HG02623 (cell line): ENCODE data around the gene GPD1L.
A peak's percentile ranks its signal among the peaks of the same experiment; 100 is the strongest.
"Not testable (repeated sequence)": the region's sequence is repeated elsewhere in the genome, so short reads cannot be mapped to it uniquely, and the experiment has no call there.

ENCODE experiments used
- ATAC-seq: cut with Tn5 transposase; IDR thresholded peaks from one replicate; pipeline ENCODE4 v1.9.1; 2021; ENCODE audit warnings: moderate library complexity; ENCODE audit not compliant: unreplicated experiment

Gene GPD1L

GRCh38 chr3:32177702-32178198 lies 71.3 kb downstream of the GPD1L start:
- ATAC-seq = peak; percentile 66

- no peak for ATAC-seq
These were observed 73.8 kb downstream of the GPD1L start for GRCh38 chr3:32180141-32180784.

DNA sequence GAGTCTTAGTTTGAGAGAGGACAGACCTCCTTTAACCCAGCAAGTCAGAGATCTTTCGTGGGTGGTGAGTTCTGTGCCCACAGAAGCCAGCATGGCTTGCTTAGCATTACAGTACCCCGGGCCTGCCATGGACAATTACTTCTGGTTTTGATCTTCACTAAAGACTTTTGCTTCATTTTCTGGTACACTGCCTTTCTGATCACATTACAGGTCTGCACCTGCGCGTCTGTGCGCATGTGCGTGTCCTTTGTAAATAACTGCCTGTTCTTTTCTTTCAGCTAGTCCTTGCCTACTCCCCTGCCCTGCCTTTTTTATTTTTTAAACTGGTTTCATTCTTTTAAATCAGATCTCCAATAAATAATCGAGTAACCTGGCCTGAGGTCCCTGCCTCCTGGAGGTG lies 74.9 kb downstream of the GPD1L start:
- ATAC-seq = no peak

- ATAC-seq = no peak
These were observed 75.4 kb downstream of the GPD1L start for GRCh38 chr3:32181796-32182195.

GRCh38 chr3:32184187-32184730 lies 77.8 kb downstream of the GPD1L start:
- no peak for ATAC-seq

GRCh38 chr3:32186097-32186496 lies 79.7 kb downstream of the GPD1L start:
- ATAC-seq = no peak

- ATAC-seq = no peak
These were observed 80.5 kb downstream of the GPD1L start for GRCh38 chr3:32186876-32187275.

DNA sequence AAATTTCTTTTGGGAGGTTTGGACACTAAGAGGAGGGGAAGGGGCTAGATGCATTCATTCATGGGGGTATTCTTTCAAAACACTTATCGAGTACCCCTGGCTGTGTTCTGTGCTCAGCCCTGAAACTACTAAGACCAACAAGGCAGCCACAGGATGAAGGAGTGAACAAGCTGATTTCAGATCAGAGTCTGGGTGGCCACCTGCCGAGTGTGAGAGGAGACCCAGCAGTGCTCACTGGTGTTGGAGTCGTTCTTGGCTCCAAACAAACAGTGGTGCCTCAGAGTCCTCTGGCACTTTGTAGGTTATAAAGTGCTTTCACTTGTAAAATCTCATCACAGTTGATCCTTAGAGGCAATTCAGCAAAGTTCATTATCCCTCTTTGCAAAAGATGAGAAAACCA lies 83.3 kb downstream of the GPD1L start:
- ATAC-seq = no peak

DNA sequence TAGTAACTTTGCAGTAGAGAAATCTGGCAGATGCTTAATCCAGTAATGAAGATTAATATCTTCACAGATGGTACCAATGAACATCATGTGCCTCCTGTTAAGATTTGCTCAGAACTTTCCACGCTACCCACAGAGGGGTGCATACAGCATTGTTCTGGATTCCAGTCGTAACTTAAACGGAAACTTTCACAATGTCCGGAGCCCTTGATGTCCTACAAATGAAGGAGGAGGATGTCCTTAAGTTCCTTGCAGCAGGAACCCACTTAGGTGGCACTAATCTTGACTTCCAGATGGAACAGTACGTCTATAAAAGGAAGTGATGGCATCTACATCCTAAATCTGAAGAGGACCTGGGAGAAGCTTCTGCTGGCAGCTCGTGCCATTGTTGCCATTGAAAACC lies 84.1 kb downstream of the GPD1L start:
- ATAC-seq = not testable (repeated sequence)

GRCh38 chr3:32193101-32193500 lies 86.7 kb downstream of the GPD1L start:
- no peak for ATAC-seq

DNA sequence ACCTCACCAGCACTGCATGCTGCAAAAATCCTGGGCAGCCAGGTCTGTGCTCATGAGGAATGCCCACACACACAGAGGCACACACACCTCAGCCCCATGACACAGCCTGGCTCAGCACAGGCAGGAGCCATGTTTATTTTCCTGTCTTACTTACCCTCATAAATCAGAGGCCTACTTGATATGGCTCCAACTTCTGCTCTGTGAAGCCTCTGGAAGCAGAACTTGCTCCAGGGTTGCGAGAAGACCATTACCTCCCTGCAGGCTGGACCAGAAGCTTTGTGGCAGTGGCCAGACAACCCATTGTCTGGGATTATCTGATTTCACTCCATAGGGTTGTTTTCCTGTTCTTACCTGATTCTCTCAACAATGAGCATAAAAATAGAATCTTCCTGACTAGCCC lies 88.2 kb downstream of the GPD1L start:
- no peak for ATAC-seq

DNA sequence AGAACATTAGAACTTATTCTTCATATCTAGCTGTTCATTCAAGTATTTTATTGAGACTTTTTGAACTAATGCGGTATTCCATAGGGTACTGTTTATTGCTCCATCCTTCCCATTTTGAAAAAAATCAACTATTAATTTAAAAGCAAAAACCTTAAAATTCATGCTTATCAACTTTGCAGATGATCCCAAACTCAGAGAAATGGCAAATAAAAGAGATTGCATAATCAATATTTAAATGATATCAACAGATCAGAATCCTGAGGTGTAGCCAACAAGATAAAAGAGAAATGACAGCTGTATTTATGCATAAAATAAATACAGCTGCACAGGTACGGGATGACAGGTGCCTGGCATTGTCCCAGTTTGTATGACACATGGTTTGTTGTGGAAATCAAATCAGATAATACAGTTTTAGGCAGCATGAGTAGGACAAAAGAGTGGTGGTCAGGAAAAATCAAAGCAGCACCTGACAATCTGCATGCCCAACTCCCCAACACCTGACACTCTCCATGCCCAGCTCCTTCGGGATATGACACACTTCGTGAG lies 89.6 kb downstream of the GPD1L start:
- no peak for ATAC-seq

DNA sequence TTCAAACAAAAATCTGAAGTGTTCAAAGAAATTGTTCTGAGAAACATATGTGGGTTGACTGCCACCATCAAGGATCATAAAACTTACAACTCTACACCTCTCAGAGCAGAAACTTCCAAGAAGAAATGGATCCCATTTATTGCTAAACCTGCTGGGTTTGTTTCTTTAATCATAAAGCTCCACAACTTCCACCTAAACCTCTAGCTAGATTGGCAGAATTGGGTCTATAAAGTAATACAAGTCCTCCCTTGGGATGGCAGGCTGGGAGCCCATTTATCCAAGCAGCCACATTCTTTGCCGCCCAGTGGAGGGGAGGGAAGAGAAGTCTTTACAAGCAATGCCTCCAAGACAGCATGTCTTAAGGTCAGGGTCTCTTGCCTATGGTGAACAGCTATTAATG lies 91.6 kb downstream of the GPD1L start:
- ATAC-seq = no peak

- no peak for ATAC-seq
These were observed 92.3 kb downstream of the GPD1L start for GRCh38 chr3:32198714-32199113.

- no peak for ATAC-seq
These were observed 94.1 kb downstream of the GPD1L start for GRCh38 chr3:32200490-32200889.

DNA sequence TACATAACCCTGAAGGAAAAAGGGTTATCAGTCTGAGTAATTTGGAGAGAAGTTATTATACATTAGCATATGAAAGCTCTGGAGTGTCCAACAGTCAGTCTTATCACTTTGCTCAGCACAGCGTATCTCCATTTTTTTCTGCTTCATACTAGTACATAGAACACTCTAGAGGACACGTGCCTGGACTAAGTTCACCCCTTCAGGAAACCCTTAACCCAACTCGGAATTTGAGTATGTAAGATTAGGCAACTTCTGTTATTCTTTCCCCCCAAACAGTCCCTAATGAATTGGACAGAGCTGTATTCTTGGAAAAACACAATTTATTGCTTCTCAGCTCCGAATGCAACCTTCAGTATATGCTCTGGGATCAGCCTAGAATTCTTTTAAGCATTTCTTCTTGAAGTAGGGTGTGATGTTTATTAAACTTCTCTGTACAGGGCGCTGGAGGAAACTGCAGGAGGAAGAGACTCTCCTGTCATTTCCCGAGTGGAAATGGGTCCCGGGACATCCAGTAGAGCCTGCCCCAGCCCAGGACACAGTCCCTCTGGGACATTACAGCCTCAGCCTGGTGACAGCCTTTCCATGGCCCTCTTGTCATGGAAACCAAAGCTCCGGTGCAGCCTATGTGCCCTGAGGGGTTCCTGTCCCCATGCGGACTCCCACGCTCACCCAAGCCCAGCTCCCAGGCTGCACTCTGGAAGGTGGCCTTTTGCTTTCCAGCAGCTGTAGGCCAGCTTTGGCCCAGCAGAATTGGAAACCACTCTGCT lies 94.8 kb downstream of the GPD1L start:
- ATAC-seq = no peak

- ATAC-seq = no peak
These were observed 96.1 kb downstream of the GPD1L start for GRCh38 chr3:32202496-32202895.

DNA sequence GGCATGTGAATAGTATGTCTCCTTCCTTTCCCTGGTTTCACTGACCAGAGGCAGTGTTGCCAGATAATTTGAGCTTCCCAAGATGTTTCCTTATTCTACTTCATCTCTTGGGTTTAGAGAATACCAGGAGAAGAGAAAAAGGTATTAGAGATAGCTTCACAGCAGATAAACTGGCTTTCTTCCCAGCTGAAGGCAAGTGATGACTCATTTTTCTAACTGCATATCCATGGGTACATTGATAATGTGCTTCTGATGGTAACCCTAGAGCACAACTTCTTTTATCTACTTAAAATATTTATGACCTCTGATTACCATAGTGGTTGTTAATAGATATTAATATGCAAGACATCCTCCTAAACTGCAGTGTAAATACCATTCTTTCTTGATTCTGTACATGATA lies 97.4 kb downstream of the GPD1L start:
- ATAC-seq = no peak

DNA sequence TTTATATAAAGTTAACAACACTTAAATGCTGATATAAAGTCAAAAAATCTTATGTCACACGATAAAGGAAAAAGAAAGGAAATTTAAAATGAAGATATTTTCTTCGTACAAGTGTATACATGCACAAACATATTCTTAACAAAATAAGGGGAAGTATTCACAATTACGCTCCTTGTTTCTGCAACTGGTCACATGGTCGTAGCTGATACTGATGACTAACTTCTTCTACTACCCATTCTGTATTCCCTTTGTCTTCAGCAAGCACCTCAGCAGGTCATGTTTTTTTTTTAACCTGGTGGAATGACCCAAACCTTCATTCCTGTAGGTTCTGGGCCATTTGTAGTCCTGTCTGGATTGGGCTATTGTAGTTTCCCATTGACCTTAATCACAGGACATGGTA lies 102.0 kb downstream of the GPD1L start:
- no peak for ATAC-seq

- no peak for ATAC-seq
These were observed 108.8 kb downstream of the GPD1L start for GRCh38 chr3:32215185-32215584.

DNA sequence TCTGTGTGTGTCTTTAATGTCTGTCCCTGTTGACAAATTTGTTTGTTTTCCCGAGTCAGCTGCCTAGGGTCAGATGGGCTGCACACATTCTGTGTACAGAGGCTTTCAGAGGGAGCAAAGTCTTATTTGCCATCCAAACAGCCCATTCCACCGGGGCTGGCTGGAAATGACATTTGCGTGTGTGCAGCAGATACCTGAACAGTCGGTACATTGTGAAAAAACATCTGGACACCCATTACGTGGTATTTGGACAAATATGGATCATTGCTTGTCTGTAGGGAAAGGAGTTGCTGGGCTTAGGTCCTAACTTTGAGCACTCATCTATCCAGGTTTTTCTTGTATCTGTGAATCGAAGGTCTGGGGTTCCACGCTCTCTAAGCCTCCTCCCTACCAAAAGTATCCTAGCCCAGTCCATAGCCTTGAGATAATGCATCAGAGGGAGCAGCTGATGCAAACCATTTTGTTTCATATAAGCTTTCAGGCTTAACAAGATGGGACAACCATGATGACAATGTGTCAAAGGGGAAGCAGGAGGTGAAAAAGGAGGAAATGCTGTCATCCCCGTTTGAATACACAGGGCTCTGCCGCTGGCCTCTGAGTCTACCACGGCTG lies 109.9 kb downstream of the GPD1L start:
- no peak for ATAC-seq

DNA sequence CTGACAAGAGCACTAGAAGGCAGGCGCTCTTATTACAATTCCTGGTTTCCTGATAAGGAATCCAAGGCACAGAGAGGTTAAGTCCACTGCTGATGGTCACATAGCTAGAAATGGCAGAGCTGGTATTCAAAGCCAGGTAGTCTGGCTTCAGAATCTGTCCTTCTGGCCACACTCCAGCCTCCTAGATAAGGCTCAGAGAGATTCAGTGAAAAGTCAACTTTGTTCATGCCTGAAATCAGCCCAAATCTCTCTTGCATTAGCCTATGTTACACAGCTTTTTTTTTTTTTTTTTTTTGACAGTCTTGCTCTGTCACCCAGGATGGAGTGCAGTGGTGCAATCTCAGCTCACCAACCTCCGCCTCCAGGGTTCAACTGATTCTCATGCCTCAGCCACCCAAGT lies 110.9 kb downstream of the GPD1L start:
- ATAC-seq = no peak
